ENCODE measurements around the gene FANK1.

GRCh38 chr10:125848857-125849256, 47.5 kb upstream of the FANK1 start:
- no peak for TF ChIP-seq CTCF (IDR thresholded peaks at IDR 0.05)
- no peak for TF ChIP-seq EZH2 (IDR thresholded peaks at IDR 0.05)
- TF ChIP-seq EZH2phosphoT487 (IDR thresholded peaks at IDR 0.05): no peak

Measured in neural progenitor cell (in vitro differentiated cells).